ENCODE measurements around the gene PSMD9.

PSMD9 gene

GRCh38 chr12:121947981-121948380 lies 59.4 kb downstream of the PSMD9 start:
- Histone ChIP-seq H3K27ac (ENCODE audit: low read depth, low read length) (no peak overlapping the region), H3K79me2 (ENCODE audit: insufficient read depth, low read length) (no peaks in the 10 kb centered on the region), H2AFZ (ENCODE audit: low read depth, low read length, severe bottlenecking) (no peak overlapping the region), H3F3A (ENCODE audit: insufficient read depth) (no peaks in the 10 kb centered on the region), H3K9me2 (replicated peaks; ENCODE audit: insufficient read depth, low read length) (no peaks in the 10 kb centered on the region), H3K27me3 (ENCODE audit: low read length) (no peaks in the 10 kb centered on the region), H3K4me3 (ENCODE audit: insufficient read depth, low read length, poor library complexity, severe bottlenecking) (no peak overlapping the region), H3K36me3 (ENCODE audit: low read length) (0 out of 2 replicates have a peak, but pooled peaks cover 9% of the 10 kb centered on the region), H3K4me2 (ENCODE audit: low read depth, low read length, poor library complexity, severe bottlenecking) (no peak overlapping the region), H4K20me1 (ENCODE audit: low read depth, low read length) (no peaks in the 10 kb centered on the region), H3K9ac (ENCODE audit: low read length) (no peak overlapping the region), H3K9me3 (ENCODE audit: insufficient read depth, low read length) (no peaks in the 10 kb centered on the region)
- no peak for TF ChIP-seq EZH2phosphoT487 (conservative IDR thresholded peaks at IDR 0.05; ENCODE audit: low read length)
- TF ChIP-seq, protein P1, sequence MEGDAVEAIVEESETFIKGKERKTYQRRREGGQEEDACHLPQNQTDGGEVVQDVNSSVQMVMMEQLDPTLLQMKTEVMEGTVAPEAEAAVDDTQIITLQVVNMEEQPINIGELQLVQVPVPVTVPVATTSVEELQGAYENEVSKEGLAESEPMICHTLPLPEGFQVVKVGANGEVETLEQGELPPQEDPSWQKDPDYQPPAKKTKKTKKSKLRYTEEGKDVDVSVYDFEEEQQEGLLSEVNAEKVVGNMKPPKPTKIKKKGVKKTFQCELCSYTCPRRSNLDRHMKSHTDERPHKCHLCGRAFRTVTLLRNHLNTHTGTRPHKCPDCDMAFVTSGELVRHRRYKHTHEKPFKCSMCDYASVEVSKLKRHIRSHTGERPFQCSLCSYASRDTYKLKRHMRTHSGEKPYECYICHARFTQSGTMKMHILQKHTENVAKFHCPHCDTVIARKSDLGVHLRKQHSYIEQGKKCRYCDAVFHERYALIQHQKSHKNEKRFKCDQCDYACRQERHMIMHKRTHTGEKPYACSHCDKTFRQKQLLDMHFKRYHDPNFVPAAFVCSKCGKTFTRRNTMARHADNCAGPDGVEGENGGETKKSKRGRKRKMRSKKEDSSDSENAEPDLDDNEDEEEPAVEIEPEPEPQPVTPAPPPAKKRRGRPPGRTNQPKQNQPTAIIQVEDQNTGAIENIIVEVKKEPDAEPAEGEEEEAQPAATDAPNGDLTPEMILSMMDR (IDR thresholded peaks at IDR 0.05; ENCODE audit: insufficient read depth, low read length, poor library complexity, severe bottlenecking) = no peak

- Histone ChIP-seq H3K27ac (ENCODE audit: low read depth, low read length) (no peak overlapping the region), H3K79me2 (ENCODE audit: insufficient read depth, low read length) (no peaks in the 10 kb centered on the region), H3K9me2 (replicated peaks; ENCODE audit: insufficient read depth, low read length) (no peaks in the 10 kb centered on the region), H3K4me3 (ENCODE audit: insufficient read depth, low read length, poor library complexity, severe bottlenecking) (no peak overlapping the region), H2AFZ (ENCODE audit: low read depth, low read length, severe bottlenecking) (no peak overlapping the region), H3K9me3 (ENCODE audit: insufficient read depth, low read length) (no peaks in the 10 kb centered on the region), H3K27me3 (ENCODE audit: low read length) (no peaks in the 10 kb centered on the region), H3K9ac (ENCODE audit: low read length) (no peak overlapping the region), H3K4me2 (ENCODE audit: low read depth, low read length, poor library complexity, severe bottlenecking) (no peak overlapping the region), H3K36me3 (ENCODE audit: low read length) (0 out of 2 replicates have a peak, but pooled peaks cover 9% of the 10 kb centered on the region), H3F3A (ENCODE audit: insufficient read depth) (no peaks in the 10 kb centered on the region), H4K20me1 (ENCODE audit: low read depth, low read length) (no peaks in the 10 kb centered on the region)
- TF ChIP-seq EZH2phosphoT487 (conservative IDR thresholded peaks at IDR 0.05; ENCODE audit: low read length) = no peak
- TF ChIP-seq, protein P1 (IDR thresholded peaks at IDR 0.05; ENCODE audit: insufficient read depth, low read length, poor library complexity, severe bottlenecking) = no peak
These were observed 61.2 kb downstream of the PSMD9 start for GRCh38 chr12:121949648-121950397.

- Histone ChIP-seq H3K9me3 (ENCODE audit: insufficient read depth, low read length) (no peaks in the 10 kb centered on the region), H3K27me3 (ENCODE audit: low read length) (no peaks in the 10 kb centered on the region), H3K36me3 (ENCODE audit: low read length) (0 out of 2 replicates have a peak, but pooled peaks cover 3% of the 10 kb centered on the region), H3K4me2 (ENCODE audit: low read depth, low read length, poor library complexity, severe bottlenecking) (no peak overlapping the region), H2AFZ (ENCODE audit: low read depth, low read length, severe bottlenecking) (no peak overlapping the region), H3K9ac (ENCODE audit: low read length) (no peak overlapping the region), H3K9me2 (replicated peaks; ENCODE audit: insufficient read depth, low read length) (no peaks in the 10 kb centered on the region), H3K4me3 (ENCODE audit: insufficient read depth, low read length, poor library complexity, severe bottlenecking) (no peak overlapping the region), H4K20me1 (ENCODE audit: low read depth, low read length) (no peaks in the 10 kb centered on the region), H3K27ac (ENCODE audit: low read depth, low read length) (no peak overlapping the region), H3K79me2 (ENCODE audit: insufficient read depth, low read length) (no peaks in the 10 kb centered on the region), H3F3A (ENCODE audit: insufficient read depth) (no peaks in the 10 kb centered on the region)
- TF ChIP-seq, protein P1 (IDR thresholded peaks at IDR 0.05; ENCODE audit: insufficient read depth, low read length, poor library complexity, severe bottlenecking) = no peak
- no peak for TF ChIP-seq EZH2phosphoT487 (conservative IDR thresholded peaks at IDR 0.05; ENCODE audit: low read length)
These were observed 64.6 kb downstream of the PSMD9 start for GRCh38 chr12:121953117-121953692.

All from SU-DHL-6 (cell line).